HepG2 (cell line): ENCODE results near the gene THAP3. TPM values are rescaled to one million over a fixed set of nuclear protein-coding genes. Genes with fewer than 3 reads are reported as not detected.

Experiments used
- HNRNPL ChIP-seq: fragments of 200-400 bp; formaldehyde crosslinking; IDR thresholded peaks from 2 replicates; pipeline ENCODE4 v1.6.1; 2017; ENCODE audit warnings: mild to moderate bottlenecking, low read depth, low read length
- KMT2A ChIP-seq: sonication (generic); formaldehyde crosslinking; IDR thresholded peaks from 2 replicates; pipeline ENCODE4 v1.4.0; 2020; ENCODE audit warnings: missing genetic modification reagents
- MAFG ChIP-seq: sonication (generic); formaldehyde crosslinking; IDR thresholded peaks from 2 replicates; pipeline ENCODE4 v1.5.1; 2020; ENCODE audit warnings: mild to moderate bottlenecking, missing genetic modification reagents
- MLLT10 ChIP-seq: sonication (generic); formaldehyde crosslinking; IDR thresholded peaks from 2 replicates; pipeline ENCODE4 v1.4.0; 2020; ENCODE audit warnings: missing genetic modification reagents
- NFIC ChIP-seq: IDR thresholded peaks from 2 replicates; pipeline ENCODE4 v1.6.1; 2012; ENCODE audit warnings: mild to moderate bottlenecking, low read length, inconsistent platforms
- POLR2A ChIP-seq, 2 experiments: IDR thresholded peaks; 2 replicates each; pipeline ENCODE4 v1.6.1; 2011; ENCODE audit warnings: low read depth in 2 of 2, low read length in 2 of 2, mild to moderate bottlenecking in 1 of 2, moderate library complexity in 1 of 2; ENCODE audit not compliant: insufficient read depth in 1 of 2
- RBM39 ChIP-seq: fragments of 200-400 bp; formaldehyde crosslinking; IDR thresholded peaks from one replicate; pipeline ENCODE4 v1.6.1; 2018; ENCODE audit warnings: antibody characterized with exemption, mild to moderate bottlenecking, low read depth, low read length; ENCODE audit not compliant: poor library complexity, severe bottlenecking
- TAF1 ChIP-seq: sonication (generic); formaldehyde crosslinking; IDR thresholded peaks from 2 replicates; pipeline ENCODE4 v1.4.0; 2020; ENCODE audit warnings: missing genetic modification reagents
- ZBTB7B ChIP-seq: sonication (generic); formaldehyde crosslinking; IDR thresholded peaks from 2 replicates; pipeline ENCODE4 v1.4.0; 2020; ENCODE audit warnings: missing genetic modification reagents
- polyA plus RNA-seq, 8 experiments: library from polyadenylated mRNA; depleted of rRNA in 3 of 8; stranded (reverse) in 7 of 8; unstranded in 1 of 8; fragments of >200 nt; fragmentation: Illumina TruSeq in 4 of 8; extraction: Trizol in 4 of 8; gene quantifications; 2 replicates each; pipeline versions ENCODE4 v1.2.1 to v1.2.3, GENCODE V29; 2011 to 2016; ENCODE audit warnings: low read depth in 4 of 8, missing spikeins in 1 of 8, mixed read lengths in 1 of 8; ENCODE audit not compliant: insufficient read depth in 1 of 8
- total RNA-seq, 5 experiments: library from RNA; depleted of rRNA; stranded (reverse); fragments of >200 nt; fragmentation: Illumina TruSeq; extraction: Trizol; gene quantifications; 2 replicates each; pipeline ENCODE4 v1.2.3, GENCODE V29; 2016; ENCODE audit warnings: low read depth in 1 of 5
- TF ChIP-seq, protein P1 (sequence below): IDR thresholded peaks from 2 replicates; pipeline ENCODE4 v1.6.1; 2016; ENCODE audit warnings: low read depth, control low read depth
- TF ChIP-seq, protein P2 (sequence below): sonication (generic); formaldehyde crosslinking; IDR thresholded peaks from 2 replicates; pipeline ENCODE4 v1.5.0; 2020; ENCODE audit warnings: missing genetic modification reagents
- TF ChIP-seq, protein P3 (sequence below): IDR thresholded peaks from 2 replicates; pipeline ENCODE4 v1.6.1; 2016

Gene THAP3
- total and polyA plus RNA-seq, 2 of the 13 experiments (the other 11 are each of a cell fraction or from before 2014, with no cell fraction given), result 10.3 to 14.9 TPM

DNA sequence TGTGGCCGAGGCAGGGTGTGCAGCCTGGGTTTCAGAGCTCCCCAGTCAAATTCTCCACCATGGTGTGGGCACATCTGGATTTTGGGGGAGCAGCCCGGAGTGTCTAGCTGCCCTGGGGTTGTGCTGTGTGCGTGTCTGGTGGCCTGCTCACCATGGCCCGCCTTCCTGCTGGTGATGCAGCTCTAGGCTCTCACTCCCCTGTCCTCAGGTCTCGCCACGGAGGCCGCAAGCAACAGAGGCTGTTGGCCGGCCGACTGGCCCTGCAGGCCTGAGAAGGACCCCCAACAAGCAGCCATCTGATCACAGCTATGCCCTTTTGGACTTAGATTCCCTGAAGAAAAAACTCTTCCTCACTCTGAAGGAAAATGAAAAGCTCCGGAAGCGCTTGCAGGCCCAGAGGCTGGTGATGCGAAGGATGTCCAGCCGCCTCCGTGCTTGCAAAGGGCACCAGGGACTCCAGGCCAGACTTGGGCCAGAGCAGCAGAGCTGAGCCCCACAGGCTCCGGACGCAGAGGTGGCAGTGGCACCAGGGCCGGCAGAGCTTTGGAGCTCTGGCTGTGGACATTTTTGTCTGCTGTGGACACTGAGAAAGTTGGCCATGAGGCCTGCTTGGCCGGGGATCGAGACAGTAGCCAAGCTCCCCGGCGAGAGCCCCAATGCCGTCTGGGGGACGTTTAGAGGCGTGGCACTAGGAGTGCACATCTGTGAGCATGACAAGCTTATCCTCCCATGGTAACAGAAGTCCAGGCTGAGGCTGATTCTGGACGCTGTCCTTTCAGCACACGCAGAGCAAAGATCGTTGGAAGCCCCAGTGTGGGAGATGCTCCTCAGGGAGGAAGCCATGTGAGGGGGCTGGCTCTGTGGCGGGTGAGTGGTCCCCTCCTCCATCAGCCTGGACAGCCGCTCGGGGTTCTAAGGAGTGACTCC is 8.2 kb downstream of the THAP3 start (continued):
- TF ChIP-seq KMT2A (CRISPR knock-in tag) (no peak), NFIC (no peak), MAFG (CRISPR knock-in tag) (no peak), RBM39 (no peak), HNRNPL (no peak), ZBTB7B (CRISPR knock-in tag) (no peak), MLLT10 (CRISPR knock-in tag) (no peak), TAF1 (no peak), POLR2A (IDR thresholded peaks at IDR 0.05; ENCODE audit: insufficient read depth in 1 of 2, low read depth in 2 of 2, low read length in 2 of 2) (0 out of 4 replicates have a peak, but pooled peaks of 1 of the 2 experiments have one; percentile 18)
- TF ChIP-seq, protein P1, sequence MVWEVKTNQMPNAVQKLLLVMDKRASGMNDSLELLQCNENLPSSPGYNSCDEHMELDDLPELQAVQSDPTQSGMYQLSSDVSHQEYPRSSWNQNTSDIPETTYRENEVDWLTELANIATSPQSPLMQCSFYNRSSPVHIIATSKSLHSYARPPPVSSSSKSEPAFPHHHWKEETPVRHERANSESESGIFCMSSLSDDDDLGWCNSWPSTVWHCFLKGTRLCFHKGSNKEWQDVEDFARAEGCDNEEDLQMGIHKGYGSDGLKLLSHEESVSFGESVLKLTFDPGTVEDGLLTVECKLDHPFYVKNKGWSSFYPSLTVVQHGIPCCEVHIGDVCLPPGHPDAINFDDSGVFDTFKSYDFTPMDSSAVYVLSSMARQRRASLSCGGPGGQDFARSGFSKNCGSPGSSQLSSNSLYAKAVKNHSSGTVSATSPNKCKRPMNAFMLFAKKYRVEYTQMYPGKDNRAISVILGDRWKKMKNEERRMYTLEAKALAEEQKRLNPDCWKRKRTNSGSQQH (CRISPR knock-in tag), result no peak
- TF ChIP-seq, protein P2, sequence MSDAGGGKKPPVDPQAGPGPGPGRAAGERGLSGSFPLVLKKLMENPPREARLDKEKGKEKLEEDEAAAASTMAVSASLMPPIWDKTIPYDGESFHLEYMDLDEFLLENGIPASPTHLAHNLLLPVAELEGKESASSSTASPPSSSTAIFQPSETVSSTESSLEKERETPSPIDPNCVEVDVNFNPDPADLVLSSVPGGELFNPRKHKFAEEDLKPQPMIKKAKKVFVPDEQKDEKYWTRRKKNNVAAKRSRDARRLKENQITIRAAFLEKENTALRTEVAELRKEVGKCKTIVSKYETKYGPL (CRISPR knock-in tag), result no peak
- TF ChIP-seq, protein P3, sequence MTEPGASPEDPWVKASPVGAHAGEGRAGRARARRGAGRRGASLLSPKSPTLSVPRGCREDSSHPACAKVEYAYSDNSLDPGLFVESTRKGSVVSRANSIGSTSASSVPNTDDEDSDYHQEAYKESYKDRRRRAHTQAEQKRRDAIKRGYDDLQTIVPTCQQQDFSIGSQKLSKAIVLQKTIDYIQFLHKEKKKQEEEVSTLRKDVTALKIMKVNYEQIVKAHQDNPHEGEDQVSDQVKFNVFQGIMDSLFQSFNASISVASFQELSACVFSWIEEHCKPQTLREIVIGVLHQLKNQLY (CRISPR knock-in tag), result no peak
- TF ChIP-seq, all 625 proteins: peak for 5
